Measurements from ENCODE around the gene ELF3.

- no peak for TF ChIP-seq POLR2A (IDR thresholded peaks at IDR 0.05; ENCODE audit: low read length)
- TF ChIP-seq GATA1 (IDR thresholded peaks at IDR 0.05; ENCODE audit: low read depth, low read length): no peak
These were observed 21.4 kb downstream of the ELF3 start for GRCh38 chr1:202031796-202032195.

All from erythroblast (primary cell).